HG02981 (cell line): ENCODE results near the gene OR8B12.

Experiments
- ATAC-seq: cut with Tn5 transposase; IDR thresholded peaks from one replicate; pipeline ENCODE4 v1.9.1; 2021; ENCODE audit warnings: mild to moderate bottlenecking, moderate library complexity; ENCODE audit not compliant: unreplicated experiment

Gene OR8B12, protein sequence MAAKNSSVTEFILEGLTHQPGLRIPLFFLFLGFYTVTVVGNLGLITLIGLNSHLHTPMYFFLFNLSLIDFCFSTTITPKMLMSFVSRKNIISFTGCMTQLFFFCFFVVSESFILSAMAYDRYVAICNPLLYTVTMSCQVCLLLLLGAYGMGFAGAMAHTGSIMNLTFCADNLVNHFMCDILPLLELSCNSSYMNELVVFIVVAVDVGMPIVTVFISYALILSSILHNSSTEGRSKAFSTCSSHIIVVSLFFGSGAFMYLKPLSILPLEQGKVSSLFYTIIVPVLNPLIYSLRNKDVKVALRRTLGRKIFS

DNA sequence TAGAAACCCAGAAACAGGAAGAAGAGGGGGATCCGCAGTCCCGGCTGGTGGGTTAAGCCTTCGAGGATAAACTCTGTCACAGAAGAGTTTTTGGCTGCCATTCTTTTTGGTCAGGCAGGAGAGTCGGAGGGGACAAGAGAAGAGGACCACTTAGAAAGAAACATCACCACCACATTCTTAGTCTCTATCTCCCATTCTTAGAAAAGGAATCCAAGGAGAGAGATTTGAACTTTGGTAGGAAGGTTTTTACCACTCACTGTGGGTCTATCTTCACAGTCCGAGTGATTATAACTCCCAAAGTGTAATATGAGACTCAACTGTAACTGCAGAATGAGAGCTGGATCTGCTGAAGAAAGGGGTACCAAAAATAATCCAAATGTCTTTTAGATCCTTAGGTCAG, at the start of gene OR8B12:
Gene OR8B12, minus strand, starts transcription at position 101 of the 400 bp plus-strand sequence. Its CDS starts 0 bp downstream, at position 101.
- no peak for ATAC-seq

DNA sequence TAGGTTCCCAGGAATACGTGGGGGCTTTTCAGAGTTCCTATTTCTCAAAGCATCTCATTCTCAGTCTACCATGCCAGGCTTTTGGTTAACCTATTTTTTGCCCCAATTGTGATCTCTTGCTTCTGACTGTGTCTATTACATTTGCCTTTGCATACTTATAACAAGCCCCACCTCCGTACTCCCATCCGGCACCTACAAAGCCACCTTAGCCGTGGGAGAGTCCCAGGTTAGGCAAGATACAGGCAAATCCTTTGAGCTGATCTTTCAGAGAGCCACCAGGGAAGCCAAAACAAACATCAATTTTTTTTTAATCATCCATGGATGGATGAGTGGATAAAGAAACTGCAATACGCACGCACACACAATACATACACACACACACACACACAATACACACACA, 49.2 kb upstream of the OR8B12 start:
- ATAC-seq, result no peak

DNA sequence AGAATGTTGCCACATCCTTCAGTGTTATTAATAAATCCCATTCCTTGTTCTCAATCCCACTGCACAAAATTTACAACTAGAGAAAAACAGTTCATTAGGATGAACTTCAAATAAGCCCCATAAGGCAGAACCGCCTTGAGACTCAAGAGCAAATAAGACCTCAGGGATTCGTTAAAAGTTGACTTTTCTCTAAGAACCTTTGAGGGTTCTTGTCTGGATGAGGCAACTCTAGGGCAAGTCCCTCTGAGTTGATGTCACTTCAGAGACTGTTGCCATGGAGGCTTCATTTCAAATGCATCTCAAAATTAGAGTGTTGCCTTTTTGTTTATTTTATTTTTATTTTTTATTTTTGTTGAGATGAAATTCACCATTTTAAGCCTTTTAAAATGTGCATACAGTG, 48.0 kb upstream of the OR8B12 start:
- ATAC-seq, result no peak

DNA sequence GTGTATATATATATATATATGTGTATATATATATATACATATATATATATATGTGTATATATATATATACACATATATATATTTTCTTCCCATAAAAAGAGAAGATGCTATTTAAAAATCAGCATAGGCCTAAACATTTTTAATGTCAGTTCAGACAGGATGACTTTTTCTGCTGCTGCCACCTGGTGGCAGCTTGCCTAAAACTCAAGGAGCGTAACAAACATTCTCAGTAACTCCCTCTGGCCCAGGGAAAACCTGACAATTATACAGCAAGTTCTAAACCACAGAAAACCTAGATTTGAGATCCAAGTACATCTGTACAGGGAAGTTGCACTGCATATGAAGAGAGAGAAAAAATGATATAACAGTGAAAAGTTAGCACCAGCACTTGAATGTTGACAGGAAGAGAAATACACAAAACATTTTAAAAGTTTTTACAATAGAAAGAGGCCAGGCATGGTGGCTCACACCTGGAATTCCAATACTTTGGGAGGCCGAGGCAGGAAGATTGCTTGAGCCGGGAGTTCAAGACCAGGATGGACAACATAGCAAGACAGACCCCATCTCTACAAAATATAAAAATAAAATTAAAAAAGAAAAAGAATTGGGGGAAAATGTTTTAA, 42.9 kb upstream of the OR8B12 start:
- ATAC-seq, result no peak

DNA sequence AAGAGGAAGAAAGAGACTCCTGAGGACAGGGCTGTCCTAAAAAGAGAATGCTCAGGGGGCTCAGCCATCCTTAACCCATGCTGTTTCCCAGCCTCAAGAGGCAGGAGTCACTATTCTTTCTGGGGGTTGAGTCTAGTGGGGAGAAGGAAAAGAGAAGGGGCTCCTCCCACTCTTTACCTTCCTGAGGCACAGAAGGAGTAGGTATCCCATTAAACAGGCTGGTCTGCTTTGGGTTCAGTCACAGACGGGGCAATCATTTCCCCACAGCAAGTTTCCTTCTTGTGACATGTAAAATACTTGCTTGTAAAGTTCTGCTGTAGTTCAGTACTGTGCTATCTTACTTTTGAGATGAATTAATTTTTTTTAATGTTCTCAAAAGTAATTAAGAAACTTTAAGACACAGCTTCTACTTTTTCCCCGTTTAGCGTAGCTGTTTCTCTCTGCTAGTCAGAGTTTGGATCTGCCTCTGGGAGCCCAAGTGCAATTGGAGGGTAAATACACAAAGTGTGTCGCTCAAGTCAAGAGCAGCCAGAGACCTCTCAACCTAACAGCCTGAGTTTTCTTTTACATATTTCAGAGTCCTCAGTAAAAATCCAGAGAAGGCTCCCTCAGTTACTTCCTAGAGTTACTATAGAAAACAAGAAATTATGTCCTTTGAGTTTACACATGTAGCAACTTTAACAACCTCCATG, 41.4 kb upstream of the OR8B12 start:
- ATAC-seq, result no peak

DNA sequence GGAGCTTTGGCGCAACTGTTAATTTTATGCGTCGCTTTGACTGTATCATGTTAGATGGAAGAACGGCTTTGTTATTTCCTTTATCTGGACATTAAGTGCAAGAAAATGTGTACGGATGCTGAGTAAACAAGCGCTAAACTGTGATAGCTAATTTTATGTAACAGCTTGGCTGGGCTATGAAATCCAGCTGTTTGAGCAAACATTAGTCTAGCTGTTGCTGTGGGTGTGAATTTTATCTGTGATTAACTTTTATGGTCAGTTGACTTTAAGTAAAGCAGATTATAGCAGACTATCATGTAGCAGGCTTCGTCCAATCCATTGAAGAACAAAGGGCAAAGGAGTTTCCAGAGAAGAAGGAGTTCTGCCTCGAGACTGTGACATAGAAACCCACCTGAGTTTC, 40.3 kb upstream of the OR8B12 start:
- no peak for ATAC-seq

DNA sequence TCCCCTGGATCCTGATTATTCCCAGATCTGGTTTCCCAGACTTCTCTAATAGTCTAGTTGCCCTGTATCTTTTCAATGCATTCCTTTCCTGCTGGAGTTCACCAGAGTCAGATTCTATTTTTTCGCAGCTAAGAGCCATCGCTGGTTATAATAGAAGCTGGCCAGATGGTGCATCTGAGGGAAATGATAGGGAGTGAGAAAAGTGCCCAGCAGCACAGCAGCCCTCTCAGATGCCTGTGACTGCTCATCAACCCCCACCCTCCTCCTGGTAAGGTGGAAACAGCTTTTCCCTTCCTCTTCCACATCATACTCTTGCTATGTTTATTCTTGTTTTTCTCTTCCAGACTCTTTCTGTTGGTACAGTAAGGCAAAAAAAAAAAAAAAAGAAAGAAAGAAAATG, 39.1 kb upstream of the OR8B12 start:
- ATAC-seq, result no peak

DNA sequence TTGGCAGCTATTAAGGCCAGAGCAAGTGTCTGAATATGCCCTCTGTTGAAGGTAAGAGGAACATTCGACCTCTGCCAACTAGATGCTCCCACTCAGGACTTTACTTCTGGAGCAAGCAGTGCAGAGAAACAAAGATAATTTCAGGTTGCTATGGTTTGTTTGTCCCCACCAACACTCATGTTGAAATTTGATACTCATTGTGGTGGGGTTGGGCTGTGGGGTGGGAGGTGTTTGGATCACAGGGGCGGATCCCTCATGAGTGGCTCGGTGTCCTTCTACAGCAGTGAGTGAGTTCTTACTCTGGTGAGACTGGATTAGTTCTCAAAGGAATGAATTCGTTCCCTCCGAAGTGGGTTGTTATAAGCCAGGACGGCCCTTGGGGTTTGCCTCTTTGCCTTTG, 38.4 kb upstream of the OR8B12 start:
- no peak for ATAC-seq

DNA sequence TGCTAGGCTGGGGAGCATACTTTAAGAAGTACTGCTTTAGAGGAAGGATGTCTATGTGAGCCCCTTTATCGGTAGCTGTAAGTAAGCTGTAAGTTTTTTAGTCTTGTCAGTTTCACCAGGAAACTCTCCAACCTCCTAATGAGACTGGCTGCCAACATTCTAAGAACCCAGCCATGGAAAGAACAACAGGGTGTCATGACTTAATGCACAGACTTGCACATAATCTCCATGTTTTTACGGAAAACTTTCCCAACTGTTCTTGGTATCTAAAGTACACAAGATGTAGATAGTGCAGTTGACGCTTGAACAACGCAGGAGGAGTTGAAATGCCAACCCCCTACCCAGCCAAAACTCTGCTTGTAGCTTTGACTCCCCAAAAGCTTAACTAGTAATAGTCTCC, 35.3 kb upstream of the OR8B12 start:
- no peak for ATAC-seq

DNA sequence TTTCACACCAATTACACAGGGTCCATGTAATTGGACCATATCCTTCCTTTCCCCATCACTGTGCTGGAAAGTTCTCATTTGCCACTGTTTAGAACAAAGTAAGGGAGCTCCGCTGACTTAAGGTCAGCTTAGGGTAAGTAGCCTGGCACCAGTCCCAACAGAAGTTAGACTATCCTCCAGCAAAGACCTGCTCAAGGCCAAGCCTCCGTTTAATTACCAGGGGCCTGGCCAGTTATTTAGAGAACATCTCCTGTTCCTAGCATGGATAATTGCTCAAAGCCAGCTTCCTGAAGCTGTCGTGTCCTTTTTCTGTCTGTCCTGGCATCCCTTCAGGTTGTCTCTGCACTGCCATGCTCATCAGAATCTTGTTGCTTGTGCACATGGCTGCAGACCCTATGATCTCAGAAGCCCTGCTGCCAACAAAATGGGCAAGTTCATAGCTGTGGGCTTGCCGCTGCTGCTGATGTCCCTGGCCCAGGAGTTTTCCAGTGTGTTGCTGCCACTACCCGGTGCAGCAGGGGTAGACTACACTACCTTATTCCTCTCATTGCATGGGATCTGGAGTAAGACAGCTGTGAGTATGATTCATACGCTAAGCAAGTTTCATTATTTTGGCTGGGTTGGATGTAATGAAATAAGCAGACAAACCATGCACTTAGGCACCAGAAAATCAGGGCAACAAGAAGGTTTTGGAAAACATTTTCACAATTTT, 34.4 kb upstream of the OR8B12 start:
- ATAC-seq, result no peak

DNA sequence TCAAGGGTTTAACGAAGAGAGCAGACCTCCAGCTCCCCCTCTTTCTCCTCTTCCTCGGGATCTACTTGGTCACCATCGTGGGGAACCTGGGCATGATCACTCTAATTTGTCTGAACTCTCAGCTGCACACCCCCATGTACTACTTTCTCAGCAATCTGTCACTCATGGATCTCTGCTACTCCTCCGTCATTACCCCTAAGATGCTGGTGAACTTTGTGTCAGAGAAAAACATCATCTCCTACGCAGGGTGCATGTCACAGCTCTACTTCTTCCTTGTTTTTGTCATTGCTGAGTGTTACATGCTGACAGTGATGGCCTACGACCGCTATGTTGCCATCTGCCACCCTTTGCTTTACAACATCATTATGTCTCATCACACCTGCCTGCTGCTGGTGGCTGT, 26.7 kb upstream of the OR8B12 start:
- ATAC-seq, result no peak

DNA sequence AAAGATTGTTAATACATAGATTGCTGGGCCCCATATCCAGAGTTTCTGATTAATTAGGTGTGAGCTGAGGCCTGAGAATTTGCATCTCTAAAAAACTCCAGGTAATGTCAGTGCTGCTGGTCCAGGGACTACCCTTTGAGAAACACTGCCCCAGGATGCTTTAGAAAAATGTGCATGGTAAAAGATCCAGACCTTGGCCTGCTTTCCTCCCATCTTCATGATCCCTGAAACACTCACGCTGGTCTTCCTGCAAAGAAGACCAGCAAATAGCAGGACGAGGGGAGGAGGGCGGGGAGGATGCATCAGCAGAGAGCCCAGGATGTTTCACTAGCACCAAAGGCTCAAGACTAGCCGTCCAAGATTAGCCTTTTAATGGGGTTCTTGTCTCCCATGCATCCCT, 26.2 kb upstream of the OR8B12 start, which contains the start of gene OR8A1:
Gene OR8A1, plus strand, starts transcription at position 301 of the 400 bp plus-strand sequence. CDS start 123 bp downstream, outside the sequence.
- no peak for ATAC-seq

DNA sequence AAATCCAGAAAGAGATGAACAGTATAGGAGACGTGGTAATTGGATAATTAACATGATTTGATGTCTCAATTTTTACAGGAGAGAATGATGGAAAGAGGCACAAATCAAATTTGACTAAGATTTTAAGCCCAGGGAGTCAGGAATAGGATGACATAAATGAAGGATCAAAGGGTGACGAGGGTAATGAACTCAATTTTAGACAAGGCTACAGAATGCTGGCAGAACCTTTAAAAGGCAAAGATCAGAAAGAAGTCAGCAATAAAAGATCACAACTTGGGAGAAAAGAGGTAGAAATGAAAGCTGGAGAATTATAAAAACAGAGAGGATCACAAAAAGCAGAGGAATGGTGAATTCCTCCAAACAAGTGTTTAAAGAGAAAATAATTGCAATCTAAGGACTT, 13.4 kb upstream of the OR8B12 start:
- no peak for ATAC-seq

DNA sequence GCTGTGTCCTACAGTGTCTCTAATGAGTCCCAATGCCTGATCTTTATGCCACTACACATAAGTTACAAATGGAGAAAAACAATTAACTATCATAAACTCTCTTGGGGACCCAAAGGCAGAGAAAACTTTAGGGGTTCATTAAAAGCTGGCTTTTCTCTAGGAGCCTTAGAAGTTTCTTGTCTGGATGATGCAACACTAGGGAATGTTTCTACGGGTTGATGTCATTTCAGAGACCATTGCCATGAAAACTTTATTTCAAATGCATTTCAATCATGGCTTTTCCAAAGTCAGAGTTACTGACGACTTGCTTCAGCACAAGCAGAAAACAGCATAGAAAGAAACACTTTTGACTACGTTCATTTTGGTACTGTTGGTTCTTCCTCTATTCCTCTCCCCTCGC, 8.5 kb upstream of the OR8B12 start:
- no peak for ATAC-seq

DNA sequence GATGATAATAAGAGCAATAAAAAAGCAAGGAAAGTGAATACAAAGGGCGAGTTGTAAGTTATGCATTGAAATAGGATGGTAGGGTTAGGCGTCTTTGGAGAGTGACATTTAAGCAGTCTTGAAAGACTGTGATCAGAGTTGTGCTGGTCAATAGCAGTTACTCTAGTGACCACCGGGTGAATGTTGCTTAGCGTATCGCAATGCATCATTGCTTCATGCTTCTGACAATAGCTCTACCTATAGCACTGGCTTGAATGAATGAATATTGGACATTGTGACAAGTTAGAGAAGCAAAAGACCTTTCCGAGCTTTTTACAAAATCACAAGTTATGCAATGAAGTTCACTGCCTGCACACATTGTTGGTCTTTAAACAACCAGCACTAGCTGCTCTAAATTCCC, 7.7 kb upstream of the OR8B12 start:
- no peak for ATAC-seq

DNA sequence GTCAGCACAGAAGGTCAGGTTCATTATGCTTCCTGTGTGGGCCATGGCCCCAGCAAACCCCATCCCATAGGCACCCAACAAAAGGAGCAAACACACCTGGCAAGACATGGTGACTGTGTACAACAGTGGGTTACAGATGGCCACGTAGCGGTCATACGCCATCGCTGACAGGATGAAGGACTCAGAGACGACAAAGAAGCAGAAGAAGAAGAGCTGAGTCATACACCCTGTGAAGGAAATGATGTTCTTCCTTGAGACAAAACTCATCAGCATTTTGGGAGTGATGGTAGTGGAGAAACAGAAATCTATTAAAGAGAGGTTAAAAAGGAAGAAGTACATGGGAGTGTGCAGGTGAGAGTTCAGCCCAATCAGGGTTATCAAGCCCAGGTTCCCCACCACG, 309 bp downstream of the OR8B12 start:
- no peak for ATAC-seq

DNA sequence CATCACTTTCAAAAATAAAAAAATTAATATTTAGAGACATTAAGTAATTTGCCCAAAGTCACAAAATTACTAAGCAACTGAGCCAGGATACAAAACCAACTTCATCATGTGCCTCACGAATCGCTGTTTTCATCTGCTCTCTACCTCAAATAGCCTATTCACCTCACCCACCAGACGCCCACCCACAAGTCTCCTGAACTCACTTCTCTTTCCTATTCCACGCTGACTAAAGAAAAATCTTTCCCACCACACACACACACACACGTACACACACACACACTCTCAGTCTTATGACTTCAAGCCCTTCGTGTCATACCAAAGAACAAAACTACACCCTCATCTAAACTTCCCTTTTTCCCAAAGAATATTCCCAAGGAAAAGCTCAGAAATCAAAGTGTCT, 2.2 kb downstream of the OR8B12 start:
- no peak for ATAC-seq

DNA sequence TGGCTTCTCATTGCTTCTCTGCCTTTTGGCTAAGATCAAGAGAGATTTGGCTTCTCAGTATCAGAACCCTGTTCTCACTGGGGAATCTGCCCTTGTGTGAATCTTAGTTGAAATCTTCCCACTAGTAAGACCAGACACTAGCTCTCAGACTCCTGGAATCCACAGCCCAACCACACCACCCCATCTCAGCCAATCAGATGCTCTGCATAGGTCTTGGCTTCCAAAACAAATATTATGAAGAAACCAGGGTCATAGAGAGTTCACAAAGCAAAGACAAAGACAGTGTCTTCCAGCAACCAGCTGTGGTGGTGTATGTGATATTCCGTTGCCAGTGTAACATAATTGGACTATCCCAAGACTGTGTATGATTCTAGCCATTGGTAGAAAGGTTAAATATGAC, 5.4 kb downstream of the OR8B12 start:
- ATAC-seq, result no peak

DNA sequence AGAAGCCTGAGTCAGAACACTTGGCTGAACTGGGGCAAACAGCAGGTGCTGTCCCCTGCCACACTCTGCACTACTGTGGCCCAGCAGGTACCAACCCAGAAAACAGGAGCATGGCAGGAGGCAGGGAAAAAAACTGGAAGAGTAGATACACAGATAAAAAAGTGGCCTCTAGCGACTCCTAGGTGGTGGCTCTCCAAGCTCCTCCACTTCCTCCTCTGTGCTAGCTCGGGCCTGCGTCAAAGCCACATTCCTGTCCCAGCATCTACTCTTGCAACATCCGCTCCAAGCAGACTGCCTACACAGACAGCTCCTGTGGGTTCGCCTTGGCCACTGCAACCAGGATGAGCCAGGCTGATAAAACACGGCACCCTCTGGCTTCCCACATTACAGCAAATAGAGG, 6.9 kb downstream of the OR8B12 start:
- no peak for ATAC-seq

DNA sequence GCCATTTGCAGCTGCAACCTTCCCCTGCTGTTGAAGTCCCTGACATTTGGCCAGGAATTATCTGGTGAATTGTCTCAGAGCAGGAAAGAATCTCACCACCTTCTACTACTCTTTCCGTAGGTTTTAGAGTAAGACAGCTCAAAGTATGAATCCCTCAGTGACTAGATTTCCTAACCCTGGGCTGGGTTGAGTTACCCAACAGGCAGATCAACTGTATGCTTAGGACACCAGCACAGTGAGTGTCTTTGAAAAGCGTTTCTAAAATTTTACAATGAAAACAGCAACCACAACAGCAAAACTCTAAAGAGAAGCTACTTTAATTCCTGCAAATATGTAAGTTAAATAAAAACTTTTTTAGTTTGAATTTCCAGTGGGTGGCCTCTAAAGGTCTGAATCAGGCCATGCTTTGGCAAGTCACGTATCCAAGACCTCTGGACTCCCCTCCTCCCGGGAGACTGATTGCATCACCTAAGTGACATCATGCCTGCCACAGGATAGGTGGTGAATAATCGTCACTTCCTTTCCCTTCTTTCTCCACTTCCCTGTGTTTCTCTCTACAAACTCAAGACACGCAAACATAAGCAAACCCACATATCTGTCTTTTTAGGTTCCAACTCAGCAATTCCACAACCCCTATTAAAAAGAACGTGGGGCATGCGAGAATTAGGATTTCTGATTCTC, 7.8 kb downstream of the OR8B12 start:
- ATAC-seq, result no peak

DNA sequence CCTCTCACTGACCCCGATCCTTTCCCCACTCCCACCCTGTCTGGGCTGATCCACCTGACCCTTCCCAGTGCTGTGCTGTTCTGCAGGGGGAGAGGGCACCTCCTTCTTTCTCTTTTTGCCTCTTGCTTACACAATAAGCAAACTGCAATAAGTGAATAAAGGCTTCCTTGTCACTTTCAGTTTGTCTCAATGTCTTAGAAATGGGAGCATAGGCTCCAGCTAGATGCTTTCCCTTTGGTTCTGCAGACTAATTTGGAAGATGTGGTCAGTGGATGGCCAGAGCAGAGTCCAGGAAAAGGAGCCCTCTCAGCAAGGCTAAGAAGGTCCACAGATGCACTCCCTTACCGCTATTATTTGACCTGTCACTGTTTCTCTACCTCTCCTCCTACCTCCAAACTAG, 9.4 kb downstream of the OR8B12 start:
- no peak for ATAC-seq
